GM21723 (cell line): Measurements from ENCODE around the gene EXOC6B.

Experiments used
- ATAC-seq: cut with Tn5 transposase; IDR thresholded peaks from one replicate; pipeline ENCODE4 v1.9.1; 2021; ENCODE audit warnings: mild to moderate bottlenecking, moderate library complexity; ENCODE audit not compliant: unreplicated experiment

EXOC6B gene

GRCh38 chr2:72293620-72294019 is 532.2 kb downstream of the EXOC6B start:
- no peak for ATAC-seq

- no peak for ATAC-seq
Measured at GRCh38 chr2:72292433-72292832, 533.4 kb downstream of the EXOC6B start.

DNA sequence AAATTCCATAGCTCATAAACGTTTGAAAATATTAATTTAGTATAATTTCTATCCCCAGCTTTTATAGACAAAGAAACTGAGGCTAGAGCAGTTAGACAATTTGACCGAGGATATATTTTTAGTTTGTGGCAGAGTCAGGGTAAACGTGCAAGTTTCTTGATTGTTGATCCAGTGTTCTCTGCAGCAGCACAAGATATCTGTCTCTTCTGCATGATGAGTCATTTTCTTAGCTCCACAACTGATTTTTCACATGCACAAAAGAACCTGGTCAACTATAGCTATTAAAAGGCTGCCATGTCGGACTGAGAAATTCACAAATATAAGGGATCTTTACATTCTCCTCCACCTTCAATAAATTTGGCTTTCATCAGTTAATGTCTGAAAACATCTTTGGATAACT is 534.8 kb downstream of the EXOC6B start:
- ATAC-seq: no peak

DNA sequence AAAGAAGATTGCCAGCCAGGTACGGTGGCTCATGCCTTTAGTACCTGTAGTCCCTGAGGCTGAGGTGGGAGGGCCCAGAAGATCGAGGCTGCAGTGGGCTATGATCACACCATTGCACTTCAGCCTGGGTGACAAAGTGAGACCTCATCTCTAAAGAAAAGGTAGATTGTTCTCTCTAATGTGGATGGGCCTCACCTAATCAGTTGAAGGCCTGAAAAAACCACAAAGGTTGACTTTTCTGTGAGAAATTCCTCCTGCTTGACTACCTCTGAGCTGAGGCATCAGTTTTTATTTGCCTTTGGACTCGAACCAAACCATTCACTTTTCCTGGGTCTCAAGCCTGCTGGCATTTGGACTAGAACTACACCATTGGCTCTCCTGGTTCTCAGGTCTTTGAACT is 536.1 kb downstream of the EXOC6B start:
- ATAC-seq: no peak

DNA sequence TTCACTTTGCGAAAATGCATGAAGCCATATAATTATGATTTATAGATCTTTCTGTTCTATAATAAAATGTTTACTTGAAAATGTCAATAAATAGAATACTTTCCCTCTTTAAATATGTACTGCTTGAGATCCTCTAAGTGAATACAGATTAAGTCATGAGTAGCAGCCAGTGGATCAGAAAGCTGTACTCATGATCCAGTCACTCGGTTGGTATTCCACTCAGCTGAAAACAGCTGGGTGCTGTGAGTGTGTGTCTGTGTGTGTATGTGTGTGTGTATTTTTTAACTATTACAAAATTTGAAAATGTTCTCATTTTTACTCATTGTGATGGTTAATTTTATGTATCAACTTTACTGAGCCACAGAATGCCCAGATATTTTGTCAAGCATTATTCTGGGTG is 536.5 kb downstream of the EXOC6B start:
- no peak for ATAC-seq

DNA sequence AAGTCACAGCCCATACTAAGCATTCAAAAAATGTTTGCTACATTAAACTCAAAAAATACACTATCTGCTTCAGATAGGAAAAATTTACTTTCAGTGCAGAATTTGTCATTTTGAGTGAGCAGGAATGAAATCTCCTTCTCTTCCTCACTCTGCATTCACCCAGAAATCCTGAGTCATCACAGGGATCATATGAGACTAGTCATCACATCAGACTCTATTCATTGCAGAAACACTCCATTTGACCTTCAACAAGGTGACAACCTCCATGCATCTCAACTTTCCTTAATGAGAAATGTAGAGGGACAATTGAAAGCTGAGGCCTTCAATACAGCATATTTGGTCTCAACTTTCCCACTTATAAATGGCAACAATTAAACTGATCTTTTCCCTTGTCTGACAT is 547.8 kb downstream of the EXOC6B start:
- ATAC-seq: no peak

DNA sequence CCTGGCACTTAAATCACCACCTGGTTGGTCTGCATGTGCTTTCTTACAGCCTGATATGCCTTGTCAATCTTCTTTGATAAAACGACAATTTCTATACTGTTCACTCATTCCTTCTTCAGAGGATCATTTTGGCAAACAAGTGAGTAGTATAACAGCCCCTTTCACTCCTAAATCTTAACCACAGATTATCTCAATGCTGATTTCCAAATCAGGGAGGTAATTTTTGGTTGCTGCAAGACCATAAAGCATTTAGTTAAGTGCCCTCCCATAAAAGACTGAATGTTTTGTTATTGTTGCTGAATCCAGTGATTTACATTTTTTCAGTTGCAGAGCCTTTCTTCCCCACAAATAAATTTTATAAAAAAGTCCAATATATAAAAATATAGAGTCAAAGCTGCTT is 549.0 kb downstream of the EXOC6B start:
- no peak for ATAC-seq

DNA sequence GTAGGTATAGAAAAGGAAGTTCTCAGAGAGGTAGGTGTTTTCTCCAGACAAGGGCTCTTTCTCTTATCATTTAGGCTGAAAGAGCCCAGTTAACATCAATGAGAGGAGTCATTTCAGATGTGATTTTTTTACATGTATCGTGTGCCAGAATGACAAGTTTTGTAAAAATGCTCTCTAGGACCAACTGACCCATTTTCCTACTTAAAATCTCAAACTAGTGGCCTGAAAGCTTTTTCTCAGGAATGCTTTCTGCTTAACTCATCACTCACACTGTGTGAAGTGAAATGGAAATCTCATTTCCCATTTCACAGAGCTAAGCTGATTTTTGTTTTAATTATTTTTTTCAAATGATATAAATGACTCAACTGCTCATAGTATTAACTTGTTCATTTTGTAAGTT is 549.5 kb downstream of the EXOC6B start:
- no peak for ATAC-seq

- ATAC-seq: no peak
Measured at GRCh38 chr2:72275084-72275483, 550.7 kb downstream of the EXOC6B start.

- no peak for ATAC-seq
Measured at GRCh38 chr2:72274380-72274797, 551.4 kb downstream of the EXOC6B start.

- no peak for ATAC-seq
Measured at GRCh38 chr2:72273384-72273783, 552.4 kb downstream of the EXOC6B start.

DNA sequence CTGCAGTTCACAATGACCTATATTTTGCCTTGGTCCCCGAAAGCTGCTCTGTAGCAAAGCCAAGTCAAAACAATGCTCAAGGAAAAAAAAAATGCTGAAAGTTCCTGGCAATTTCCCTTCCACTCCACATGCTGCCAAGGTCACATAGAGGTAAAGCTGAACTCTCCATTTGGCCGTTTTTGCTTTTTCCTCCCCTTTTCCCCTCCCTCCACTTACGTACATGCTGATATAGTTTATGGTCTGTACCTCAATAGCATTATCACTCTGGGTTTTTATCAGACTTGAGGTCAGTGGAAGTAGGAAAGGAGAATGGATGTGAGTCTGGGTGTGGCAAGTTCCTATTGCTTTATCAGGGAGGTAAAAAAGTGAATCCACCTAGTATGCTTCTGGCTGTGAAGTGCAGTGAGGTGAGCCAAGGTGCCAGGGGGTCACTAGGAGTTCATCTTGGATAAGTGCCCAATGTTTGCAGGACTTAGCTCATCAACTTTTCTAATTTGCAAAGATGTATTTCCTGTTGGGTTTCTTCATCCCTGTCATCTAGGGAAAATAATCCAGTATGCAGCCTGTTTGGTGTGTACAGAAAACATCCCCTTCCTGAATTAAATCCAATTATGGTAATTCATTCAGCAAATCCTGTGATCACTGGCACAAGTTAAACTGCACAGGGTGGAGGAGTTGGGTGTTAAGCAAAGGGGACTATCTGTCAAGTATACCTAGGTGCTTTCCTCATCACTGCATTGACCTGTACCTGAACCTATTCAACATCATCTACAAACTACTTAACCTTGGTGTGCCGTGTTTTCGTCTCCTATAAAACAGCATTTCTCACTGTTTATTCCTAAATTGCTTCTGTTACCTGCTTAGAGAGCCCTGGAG is 553.8 kb downstream of the EXOC6B start:
- ATAC-seq: no peak

- ATAC-seq: no peak
Measured at GRCh38 chr2:72271276-72271614, 554.6 kb downstream of the EXOC6B start.

DNA sequence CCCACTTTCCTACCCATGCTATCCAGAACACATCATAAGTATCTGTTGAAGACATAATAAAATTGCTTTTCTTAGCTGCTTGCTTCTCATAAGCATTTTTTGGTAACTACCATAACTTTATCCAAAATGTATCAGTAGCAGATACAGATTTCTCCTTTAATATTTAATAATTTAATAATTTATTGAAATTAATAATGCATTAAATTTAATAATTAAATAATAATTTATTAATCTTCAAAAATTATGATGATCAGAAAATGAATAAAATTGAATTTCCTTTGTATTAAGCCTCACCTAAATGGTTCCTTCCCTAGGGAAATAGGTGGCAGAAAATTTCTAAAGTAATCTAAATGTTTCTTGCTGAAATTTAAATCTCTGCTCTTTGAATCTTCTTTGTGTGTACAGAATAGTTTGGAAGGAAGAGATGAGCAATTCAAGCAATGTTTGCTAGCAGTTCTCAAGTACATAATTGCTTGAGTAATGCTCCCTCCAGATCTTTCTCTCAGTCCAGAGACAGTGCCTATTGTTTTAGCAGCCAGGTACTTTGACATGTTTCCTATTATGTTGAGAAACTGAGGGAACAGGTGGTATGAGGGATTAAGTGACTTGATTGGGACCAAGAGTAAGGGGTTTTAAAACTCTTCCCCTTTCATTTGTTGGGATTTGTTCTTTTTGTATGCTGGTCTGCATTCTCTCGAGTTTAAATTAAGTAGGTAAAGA is 555.1 kb downstream of the EXOC6B start:
- ATAC-seq: no peak

DNA sequence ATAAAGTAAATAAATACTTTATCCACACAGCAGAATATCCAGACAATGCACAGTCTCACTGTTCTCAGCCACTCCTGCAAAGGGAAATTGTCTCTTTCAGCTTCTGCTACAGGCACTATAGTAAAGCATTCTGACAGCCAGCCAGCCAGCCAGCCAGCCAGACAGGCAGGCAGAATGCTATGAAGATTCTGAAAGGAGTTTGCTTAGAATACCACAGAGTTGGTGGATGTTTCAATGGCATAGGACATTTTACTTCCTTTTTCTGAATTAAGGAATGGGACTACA is 562.1 kb downstream of the EXOC6B start:
- ATAC-seq: no peak

- no peak for ATAC-seq
Measured at GRCh38 chr2:72263043-72263775, 562.6 kb downstream of the EXOC6B start.

GRCh38 chr2:72261076-72261475 is 564.8 kb downstream of the EXOC6B start:
- no peak for ATAC-seq

- ATAC-seq: no peak
Measured at GRCh38 chr2:72255540-72255939, 570.3 kb downstream of the EXOC6B start.

GRCh38 chr2:72254831-72255451 is 570.9 kb downstream of the EXOC6B start:
- no peak for ATAC-seq

DNA sequence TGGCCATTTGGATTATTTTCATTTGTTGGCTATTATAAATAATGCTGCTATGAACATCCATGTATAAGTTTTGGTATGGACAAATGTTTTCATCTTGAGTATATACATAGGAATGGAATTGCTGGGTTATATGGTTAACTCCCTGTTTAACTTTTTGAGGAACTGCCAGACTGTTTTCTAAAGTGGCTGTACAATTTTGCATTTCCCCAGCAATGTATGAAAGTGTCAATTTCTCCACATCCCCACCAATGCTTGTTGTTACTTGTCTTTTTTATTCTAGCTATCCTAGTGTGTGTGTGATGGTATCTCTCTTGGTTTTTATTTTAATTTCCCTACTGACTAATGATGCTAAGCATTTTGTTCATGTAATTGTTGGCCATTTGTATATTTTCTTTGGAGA is 587.5 kb downstream of the EXOC6B start:
- ATAC-seq: no peak

- ATAC-seq: no peak
Measured at GRCh38 chr2:72237549-72237948, 588.3 kb downstream of the EXOC6B start.
